Stimulated activated CD4-positive, alpha-beta T cell treated with anti-CD3 and anti-CD28 coated beads, TNF-alpha, amount 100 ng/mL, for 48 hours (primary cell): ENCODE measurements around the gene GPATCH11.
A peak's percentile ranks its signal among the peaks of the same experiment; 100 is the strongest.

Experiments
- DNase-seq, 3 donors: peaks; one replicate each; pipeline ENCODE4 v3.0.0-alpha.2; 2020; ENCODE audit warnings: low read depth in 3 of 3

The GPATCH11 gene

GRCh38 chr2:37083873-37084794 lies at the start of gene GPATCH11, which contains the start of gene HEATR5B:
Gene GPATCH11 (plus strand): TSS chr2:37084518. CDS start chr2:37088382, 3,864 bp downstream.
Gene HEATR5B (minus strand): TSS chr2:37084372. CDS start chr2:37083414, 958 bp downstream.
- DNase-seq: peak; percentile 86 to 91 (median 90)

- DNase-seq: no peak
Measured at GRCh38 chr2:37037771-37038170, 46.5 kb upstream of the GPATCH11 start.

GRCh38 chr2:37039580-37039979 lies 44.7 kb upstream of the GPATCH11 start:
- DNase-seq: no peak

- DNase-seq: no peak
Measured at GRCh38 chr2:37052600-37053332, 31.6 kb upstream of the GPATCH11 start.

- DNase-seq: no peak
Measured at GRCh38 chr2:37059841-37060240, 24.5 kb upstream of the GPATCH11 start.

- DNase-seq: no peak
Measured at GRCh38 chr2:37060446-37060845, 23.9 kb upstream of the GPATCH11 start.

GRCh38 chr2:37061013-37061711 lies 23.2 kb upstream of the GPATCH11 start:
- DNase-seq: no peak

GRCh38 chr2:37061776-37062175 lies 22.5 kb upstream of the GPATCH11 start:
- no peak for DNase-seq

- no peak for DNase-seq
Measured at GRCh38 chr2:37068686-37069085, 15.6 kb upstream of the GPATCH11 start.

GRCh38 chr2:37070931-37071330 lies 13.4 kb upstream of the GPATCH11 start:
- no peak for DNase-seq

GRCh38 chr2:37080266-37080665 lies 4.1 kb upstream of the GPATCH11 start:
- DNase-seq: no peak

GRCh38 chr2:37080689-37081088 lies 3.6 kb upstream of the GPATCH11 start:
- DNase-seq: no peak

- no peak for DNase-seq
Measured at GRCh38 chr2:37084797-37085196, 479 bp downstream of the GPATCH11 start.

- DNase-seq: no peak
Measured at GRCh38 chr2:37085731-37086147, 1.4 kb downstream of the GPATCH11 start.

- DNase-seq: no peak
Measured at GRCh38 chr2:37090019-37090477, 5.7 kb downstream of the GPATCH11 start.

GRCh38 chr2:37091873-37092272 lies 7.6 kb downstream of the GPATCH11 start:
- no peak for DNase-seq

- no peak for DNase-seq
Measured at GRCh38 chr2:37096568-37096967, 12.2 kb downstream of the GPATCH11 start.

- no peak for DNase-seq
Measured at GRCh38 chr2:37098416-37099118, 14.2 kb downstream of the GPATCH11 start.

GRCh38 chr2:37100054-37100453 lies 15.7 kb downstream of the GPATCH11 start:
- no peak for DNase-seq

GRCh38 chr2:37102588-37102987 lies 18.3 kb downstream of the GPATCH11 start:
- no peak for DNase-seq

GRCh38 chr2:37104178-37104577 lies 19.9 kb downstream of the GPATCH11 start:
- no peak for DNase-seq
